Left lobe of liver (tissue), 2 donors: ENCODE measurements around the gene LFNG. TPM values are rescaled to one million over a fixed set of nuclear protein-coding genes. Genes with fewer than 3 reads are reported as not detected.

Experiments used
- ATAC-seq: fragments of 200-7000 bp; cut with Tn5 transposase; one replicate; pipeline ENCODE4 v1.9.1; 2020; ENCODE audit warnings: mild to moderate bottlenecking, moderate library complexity
- DNase-seq: peaks from one replicate; pipeline ENCODE4 v3.0.0-alpha.2; 2020; ENCODE audit warnings: low spot score
- total RNA-seq: library from RNA; stranded (reverse); gene quantifications from one replicate; pipeline ENCODE4 v1.2.1, GENCODE V29; 2021
- donor health status: DM: no; HTN: no; CAD: no; lungs with moderate emphysema.
- donor health status: DM: no; HTN: yes; CAD: no.

Gene LFNG
- total RNA-seq, 1 donor from 2014 or later = 1.2 TPM

GRCh38 chr7:2502647-2502966 is 17.0 kb upstream of the LFNG start:
- ATAC-seq (no peak), DNase-seq (no peak)

GRCh38 chr7:2503056-2503941 is 16.3 kb upstream of the LFNG start:
- DNase-seq = no peak
- ATAC-seq = no peak

DNA sequence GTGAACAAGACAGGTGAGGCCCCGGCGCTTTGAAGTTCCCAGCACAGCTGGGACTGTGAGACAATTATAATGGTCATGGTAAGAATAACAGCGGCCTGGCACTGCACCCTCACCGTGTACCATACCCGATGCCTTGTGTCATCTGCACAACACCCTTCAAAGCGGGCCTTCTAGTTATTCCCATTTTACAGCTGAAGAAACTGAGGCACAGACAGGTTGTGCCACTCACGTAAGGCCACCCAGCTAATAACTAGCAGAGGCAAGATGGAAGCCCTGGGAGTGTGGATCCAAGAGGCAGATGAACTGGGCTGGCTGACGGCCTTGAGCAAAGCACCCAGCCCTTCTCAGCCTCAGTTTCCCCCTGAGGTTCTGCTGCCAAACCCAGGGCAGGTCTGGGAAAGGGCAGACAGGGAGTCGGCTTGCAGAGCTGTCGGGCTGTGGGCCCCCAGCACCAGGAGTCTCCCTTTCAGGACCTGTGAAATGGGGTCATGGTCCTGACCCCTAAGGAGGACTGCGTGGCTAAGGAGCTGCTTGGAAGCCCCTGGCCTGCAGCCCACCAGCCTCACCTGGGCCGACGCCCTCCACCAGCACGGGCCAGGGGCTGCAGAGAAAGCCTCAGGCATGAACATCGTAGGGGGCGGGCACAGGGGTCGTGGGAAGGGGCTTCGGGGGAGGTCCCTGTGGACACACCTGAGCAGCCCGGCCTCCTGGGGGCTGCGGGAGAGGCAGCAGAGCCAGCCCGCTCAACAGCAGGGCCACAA is 15.3 kb upstream of the LFNG start:
- ATAC-seq = no peak
- no peak for DNase-seq

GRCh38 chr7:2504889-2505375 is 14.6 kb upstream of the LFNG start:
- ATAC-seq = no peak
- DNase-seq = no peak

GRCh38 chr7:2505401-2505800 is 14.2 kb upstream of the LFNG start:
- ATAC-seq = no peak
- DNase-seq = no peak

GRCh38 chr7:2507208-2507916 is 12.2 kb upstream of the LFNG start:
- ATAC-seq (no peak), DNase-seq (no peak)

GRCh38 chr7:2507917-2508306 is 11.7 kb upstream of the LFNG start:
- DNase-seq = no peak
- no peak for ATAC-seq

- ATAC-seq (peak; percentile 29), DNase-seq (no peak)
Measured at GRCh38 chr7:2508327-2509215, 11.0 kb upstream of the LFNG start.

GRCh38 chr7:2509298-2509906 is 10.2 kb upstream of the LFNG start:
- DNase-seq (no peak), ATAC-seq (no peak)

- DNase-seq (no peak), ATAC-seq (no peak)
Measured at GRCh38 chr7:2510130-2510776, 9.3 kb upstream of the LFNG start.

GRCh38 chr7:2510909-2511768 is 8.4 kb upstream of the LFNG start:
- ATAC-seq (peak; percentile 34), DNase-seq (no peak)

GRCh38 chr7:2511769-2512168 is 7.8 kb upstream of the LFNG start:
- ATAC-seq (peak; percentile 7), DNase-seq (no peak)

DNA sequence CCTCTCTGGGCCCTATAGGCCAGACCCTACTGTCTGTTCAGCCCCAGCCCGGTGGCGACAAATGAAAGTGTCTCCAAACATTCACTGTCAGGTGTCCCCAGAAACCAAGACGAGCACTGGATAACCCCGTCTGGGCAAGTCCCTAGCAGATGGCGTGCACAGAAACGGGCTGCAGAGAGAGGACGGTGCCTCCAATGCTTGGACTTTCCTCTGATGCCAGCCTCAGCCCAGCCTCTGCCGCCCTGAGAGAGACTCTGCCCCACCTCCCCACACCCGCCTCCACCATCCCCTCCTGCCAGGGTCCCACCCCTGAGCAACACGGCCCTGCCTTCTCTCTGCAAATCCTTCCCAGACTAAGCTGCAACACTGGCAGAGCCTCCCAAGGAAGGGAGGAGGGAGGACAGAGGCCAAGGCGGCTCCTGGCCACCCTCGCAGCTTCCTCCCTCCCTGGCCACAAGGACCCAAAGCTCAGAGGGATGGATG is 7.4 kb upstream of the LFNG start:
- peak; percentile 6 for ATAC-seq
- no peak for DNase-seq

DNA sequence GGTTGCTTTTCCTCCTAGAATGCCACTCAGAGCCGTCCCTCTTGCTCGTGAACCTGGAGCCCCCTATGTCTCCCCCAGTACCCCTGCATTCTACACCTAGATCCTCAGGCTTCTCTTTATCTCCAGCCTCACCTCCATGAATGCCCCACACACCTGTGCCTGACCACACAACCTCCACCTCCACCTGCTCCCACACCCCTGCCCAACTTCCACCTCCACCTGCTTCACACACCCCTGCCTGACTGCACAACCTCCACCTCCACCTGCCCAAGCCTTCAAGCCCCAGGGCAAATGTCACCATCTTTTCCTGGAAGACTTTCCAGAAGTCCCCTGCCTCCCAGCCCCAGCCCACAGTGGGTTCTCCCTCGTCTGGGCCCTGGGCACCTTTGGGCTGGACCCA is 6.9 kb upstream of the LFNG start:
- no peak for DNase-seq
- ATAC-seq = no peak

- DNase-seq (no peak), ATAC-seq (no peak)
Measured at GRCh38 chr7:2513702-2514101, 5.9 kb upstream of the LFNG start.

GRCh38 chr7:2514473-2515423 is 4.8 kb upstream of the LFNG start:
- no peak for ATAC-seq
- no peak for DNase-seq

DNA sequence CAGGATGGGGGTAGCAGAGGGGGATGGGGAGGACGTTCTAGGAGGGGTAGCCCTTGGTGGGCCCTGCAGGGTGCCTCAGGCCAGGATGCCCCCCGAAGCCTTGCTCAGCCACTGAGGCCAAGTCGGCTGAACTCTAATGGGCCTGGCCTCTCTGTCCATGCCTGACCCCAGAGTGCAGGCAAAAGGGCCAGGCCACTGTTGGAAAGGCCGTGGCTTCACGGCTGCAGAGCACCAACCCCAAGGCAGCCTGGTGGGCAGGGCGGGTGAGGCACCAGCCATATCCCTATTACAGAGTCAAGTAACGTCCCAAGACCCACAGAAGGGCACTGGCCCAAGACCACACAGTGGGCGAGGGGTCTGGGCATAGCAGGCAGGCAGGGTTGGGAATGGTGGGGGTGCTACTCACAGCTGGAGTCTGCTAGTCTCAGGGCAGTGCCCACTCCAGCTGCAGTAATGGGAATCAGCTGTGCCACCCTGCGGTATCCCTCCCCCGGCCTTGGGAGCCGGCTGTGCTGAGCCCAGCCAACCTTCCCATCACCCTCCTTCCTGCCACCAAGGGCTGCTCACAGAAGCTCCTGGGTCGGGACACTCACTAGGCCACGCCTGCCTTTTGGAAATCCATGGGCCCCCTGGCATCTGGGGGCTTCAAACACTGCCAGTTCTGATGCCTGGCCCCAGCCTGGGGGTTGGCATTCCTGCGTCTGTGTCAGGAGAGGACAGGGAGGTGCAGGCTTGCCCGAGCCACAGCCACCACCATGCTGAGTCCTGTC is 4.0 kb upstream of the LFNG start:
- ATAC-seq = no peak
- no peak for DNase-seq
